Measurements from ENCODE around the gene GSTO2.
"Not testable (repeated sequence)": the region's sequence is repeated elsewhere in the genome, so short reads cannot be mapped to it uniquely, and the experiment has no call there.

The GSTO2 gene

GRCh38 chr10:104268713-104269645 is at the start of gene GSTO2:
Gene GSTO2 (plus strand): TSS chr10:104269184. CDS start chr10:104274916, 5,732 bp downstream.
- DNase-seq = peak; percentile 87 to 100 (median 98)

GRCh38 chr10:104220522-104220921 is 48.5 kb upstream of the GSTO2 start:
- DNase-seq = no peak

GRCh38 chr10:104223304-104223703 is 45.7 kb upstream of the GSTO2 start:
- no peak for DNase-seq

GRCh38 chr10:104230490-104230889 is 38.5 kb upstream of the GSTO2 start:
- DNase-seq = no peak

- peak; percentile 46 to 98 (median 91) for DNase-seq
Measured at GRCh38 chr10:104231784-104232612, 37.0 kb upstream of the GSTO2 start, which contains the start of gene CFAP43. Gene CFAP43 (minus strand): TSS chr10:104232364. CDS start chr10:104232246, 118 bp downstream.

- DNase-seq = peak in 1 of 56 donors; percentile 33
Measured at GRCh38 chr10:104232613-104233102, 36.3 kb upstream of the GSTO2 start.

GRCh38 chr10:104233817-104234216 is 35.2 kb upstream of the GSTO2 start:
- DNase-seq = no peak

- DNase-seq = no peak
Measured at GRCh38 chr10:104234934-104235333, 34.0 kb upstream of the GSTO2 start.

GRCh38 chr10:104235801-104236200 is 33.2 kb upstream of the GSTO2 start:
- DNase-seq = no peak

- DNase-seq = no peak
Measured at GRCh38 chr10:104240078-104240477, 28.9 kb upstream of the GSTO2 start.

- DNase-seq = peak in 1 of 56 donors; percentile 17
Measured at GRCh38 chr10:104242545-104242944, 26.4 kb upstream of the GSTO2 start.

- DNase-seq = peak in 33 of 56 donors; percentile 5 to 72 (median 36)
Measured at GRCh38 chr10:104243009-104243408, 26.0 kb upstream of the GSTO2 start.

GRCh38 chr10:104243512-104243911 is 25.5 kb upstream of the GSTO2 start:
- no peak for DNase-seq

- no peak for DNase-seq
Measured at GRCh38 chr10:104245066-104245632, 23.8 kb upstream of the GSTO2 start.

- DNase-seq = no peak
Measured at GRCh38 chr10:104246976-104247375, 22.0 kb upstream of the GSTO2 start.

- DNase-seq = no peak
Measured at GRCh38 chr10:104247513-104248146, 21.4 kb upstream of the GSTO2 start.

- DNase-seq = not testable (repeated sequence)
Measured at GRCh38 chr10:104248931-104249330, 20.1 kb upstream of the GSTO2 start.

GRCh38 chr10:104250371-104250770 is 18.6 kb upstream of the GSTO2 start:
- no peak for DNase-seq

- no peak for DNase-seq
Measured at GRCh38 chr10:104251443-104251842, 17.5 kb upstream of the GSTO2 start.

GRCh38 chr10:104252368-104252767 is 16.6 kb upstream of the GSTO2 start:
- no peak for DNase-seq

- DNase-seq = no peak
Measured at GRCh38 chr10:104253106-104253505, 15.9 kb upstream of the GSTO2 start.
